Brain microvascular endothelial cell (primary cell): ENCODE results near the gene CYB561.

Source experiments
- DNase-seq: peaks from one replicate; pipeline ENCODE4 v3.0.0-alpha.2; 2020
- H3K27ac ChIP-seq: fragments of 250-450 bp; sonication (Bioruptor Pico); 2 replicates; pipeline ENCODE4 v1.5.1; 2020; ENCODE audit warnings: mild to moderate bottlenecking, moderate library complexity
- H3K27me3 ChIP-seq: fragments of 250-450 bp; sonication (Bioruptor Pico); replicated peaks from 2 replicates; pipeline ENCODE4 v1.5.1; 2020; ENCODE audit warnings: mild to moderate bottlenecking
- H3K36me3 ChIP-seq: fragments of 250-450 bp; sonication (Bioruptor Pico); replicated peaks from 2 replicates; pipeline ENCODE4 v1.5.1; 2020; ENCODE audit warnings: mild to moderate bottlenecking
- H3K4me3 ChIP-seq: 2 replicates; pipeline ENCODE4 v1.5.1; 2011; ENCODE audit warnings: low read depth, mild to moderate bottlenecking, control low read depth, low read length, moderate library complexity
- in situ Hi-C: cut with HindIII; loops from 2 replicates; pipeline ENCODE4 v1.10.0; 2017; ENCODE audit warnings: low sequenced_read_pairs, low pct_ligation_motif_present
- TF ChIP-seq, protein P1 (sequence below): IDR thresholded peaks from 2 replicates; pipeline ENCODE4 v1.5.1; 2011; ENCODE audit warnings: low read depth, mild to moderate bottlenecking, moderate library complexity, low read length, control low read depth, inconsistent platforms; ENCODE audit errors: missing control alignments

CYB561 gene

DNA sequence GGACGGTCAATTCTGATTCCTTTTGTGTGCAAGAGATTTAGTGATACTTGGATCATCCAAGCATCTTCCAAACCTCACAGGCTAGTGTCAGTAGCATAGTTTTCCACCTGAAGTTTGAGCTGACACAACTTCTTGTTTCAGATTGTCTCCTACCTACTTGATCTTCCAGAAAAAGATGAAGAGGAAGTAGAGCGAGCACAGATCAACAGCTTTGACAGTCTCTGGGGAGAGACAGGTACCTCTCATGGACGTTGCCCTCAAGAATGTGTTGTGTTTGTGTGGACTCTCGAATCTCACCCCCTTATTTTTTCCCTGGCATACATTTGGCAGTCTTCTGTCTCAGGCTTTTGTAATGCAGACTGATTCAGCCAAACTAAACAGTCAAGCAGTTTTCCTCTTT lies 47.4 kb downstream of the CYB561 start:
- Histone ChIP-seq H3K27ac (no peak overlapping the region), H3K36me3 (peaks cover 9% of the 10 kb centered on the region), H3K4me3 (no peak overlapping the region), H3K27me3 (no peaks in the 10 kb centered on the region)
- TF ChIP-seq, protein P1, sequence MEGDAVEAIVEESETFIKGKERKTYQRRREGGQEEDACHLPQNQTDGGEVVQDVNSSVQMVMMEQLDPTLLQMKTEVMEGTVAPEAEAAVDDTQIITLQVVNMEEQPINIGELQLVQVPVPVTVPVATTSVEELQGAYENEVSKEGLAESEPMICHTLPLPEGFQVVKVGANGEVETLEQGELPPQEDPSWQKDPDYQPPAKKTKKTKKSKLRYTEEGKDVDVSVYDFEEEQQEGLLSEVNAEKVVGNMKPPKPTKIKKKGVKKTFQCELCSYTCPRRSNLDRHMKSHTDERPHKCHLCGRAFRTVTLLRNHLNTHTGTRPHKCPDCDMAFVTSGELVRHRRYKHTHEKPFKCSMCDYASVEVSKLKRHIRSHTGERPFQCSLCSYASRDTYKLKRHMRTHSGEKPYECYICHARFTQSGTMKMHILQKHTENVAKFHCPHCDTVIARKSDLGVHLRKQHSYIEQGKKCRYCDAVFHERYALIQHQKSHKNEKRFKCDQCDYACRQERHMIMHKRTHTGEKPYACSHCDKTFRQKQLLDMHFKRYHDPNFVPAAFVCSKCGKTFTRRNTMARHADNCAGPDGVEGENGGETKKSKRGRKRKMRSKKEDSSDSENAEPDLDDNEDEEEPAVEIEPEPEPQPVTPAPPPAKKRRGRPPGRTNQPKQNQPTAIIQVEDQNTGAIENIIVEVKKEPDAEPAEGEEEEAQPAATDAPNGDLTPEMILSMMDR = no peak
- DNase-seq = no peak
- in situ Hi-C loops = no loop called here

GRCh38 chr17:63395075-63395805 lies 50.9 kb downstream of the CYB561 start:
- DNase-seq = peak; percentile 47
- Histone ChIP-seq H3K27me3 (no peaks in the 10 kb centered on the region), H3K4me3 (no peak overlapping the region), H3K27ac (peak overlapping the region; percentile 5), H3K36me3 (peaks cover 3% of the 10 kb centered on the region)
- in situ Hi-C loops = no loop called here
- TF ChIP-seq, protein P1 = peak; percentile 33

- Histone ChIP-seq H3K27me3 (no peaks in the 10 kb centered on the region), H3K27ac (no peak overlapping the region), H3K36me3 (no peaks in the 10 kb centered on the region), H3K4me3 (no peak overlapping the region)
- TF ChIP-seq, protein P1 = no peak
- no peak for DNase-seq
- in situ Hi-C loops = no loop called here
These were observed 56.0 kb downstream of the CYB561 start for GRCh38 chr17:63390090-63390489.

- no peak overlapping the region for H3K27ac ChIP-seq
- TF ChIP-seq, protein P1 = no peak
- no peaks in the 10 kb centered on the region for H3K27me3 ChIP-seq
- in situ Hi-C loops = no loop called here
- no peak for DNase-seq
- H3K36me3 ChIP-seq = no peaks in the 10 kb centered on the region
- no peak overlapping the region for H3K4me3 ChIP-seq
These were observed 58.3 kb downstream of the CYB561 start for GRCh38 chr17:63387656-63388340.

GRCh38 chr17:63382826-63383225 lies 63.3 kb downstream of the CYB561 start:
- Histone ChIP-seq H3K4me3 (no peak overlapping the region), H3K27me3 (no peaks in the 10 kb centered on the region), H3K27ac (no peak overlapping the region), H3K36me3 (peaks cover 2% of the 10 kb centered on the region)
- no peak for DNase-seq
- TF ChIP-seq, protein P1 = no peak
- in situ Hi-C loops = no loop called here
